Posterior cingulate gyrus (tissue), 11 donors: ENCODE measurements around the gene PVR.
"Not testable (repeated sequence)": the region's sequence is repeated elsewhere in the genome, so short reads cannot be mapped to it uniquely, and the experiment has no call there.

Experiments used
- DNase-seq, 10 donors: peaks; one replicate each; pipeline versions ENCODE4 v3.0.0 to v3.0.0-alpha.2; 2020 to 2021; ENCODE audit warnings: mixed read lengths in 3 of 10
- intact Hi-C: fragments of 100-400 bp; cut with DNase I; formaldehyde crosslinking; loops from one replicate; pipeline ENCODE4 v1.15.1; 2023

Gene PVR

DNA sequence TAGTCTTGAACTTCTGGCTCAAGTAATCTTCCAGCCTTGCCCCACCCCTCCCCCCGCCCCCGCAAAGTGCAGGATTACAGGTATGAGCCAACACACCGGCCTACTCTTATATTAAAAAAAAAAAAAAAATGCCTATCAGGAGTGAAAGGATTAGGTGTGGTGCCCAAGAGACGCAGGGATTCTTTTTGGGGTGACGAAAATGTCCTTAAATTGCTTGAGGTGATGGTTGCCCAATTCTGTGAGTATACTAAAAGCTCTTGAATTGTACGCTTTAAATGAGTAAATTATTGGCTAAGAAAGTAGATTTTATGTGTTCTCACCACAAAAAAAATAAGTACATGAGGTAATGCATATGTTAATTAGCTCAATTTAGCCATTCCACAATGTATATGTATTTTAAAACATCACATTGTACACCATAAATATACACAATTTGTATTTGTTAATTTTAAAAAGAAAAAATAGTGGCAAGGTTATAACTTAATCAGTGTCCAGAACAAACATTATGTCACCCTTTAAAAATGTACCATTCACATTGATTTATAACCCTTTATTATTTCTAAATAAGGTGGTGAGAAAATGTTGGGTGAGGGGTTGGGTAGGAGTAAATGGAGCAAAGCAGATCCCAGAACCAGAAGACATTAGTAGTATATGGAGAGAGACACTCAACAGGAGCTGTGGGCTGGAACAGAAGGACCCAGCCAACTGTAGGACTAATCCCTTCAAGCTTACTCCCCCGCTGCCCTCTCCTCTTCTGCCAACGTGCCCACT is 26.4 kb upstream of the PVR start:
- DNase-seq, result no peak
- intact Hi-C loops, result no loop called here

- intact Hi-C loops, result no loop called here
- DNase-seq, result no peak
Observed at GRCh38 chr19:44618640-44619357, 24.9 kb upstream of the PVR start.

GRCh38 chr19:44620667-44621066 is 23.0 kb upstream of the PVR start:
- intact Hi-C loops, result no loop called here
- DNase-seq, result no peak

GRCh38 chr19:44621367-44621766 is 22.3 kb upstream of the PVR start:
- no peak for DNase-seq
- intact Hi-C loops, result no loop called here

GRCh38 chr19:44623080-44623479 is 20.6 kb upstream of the PVR start:
- intact Hi-C loops, result no loop called here
- DNase-seq, result no peak

- DNase-seq, result no peak
Observed at GRCh38 chr19:44623626-44624025, 20.1 kb upstream of the PVR start.

GRCh38 chr19:44624840-44625354 is 18.8 kb upstream of the PVR start:
- intact Hi-C loops, result no loop called here
- DNase-seq, result no peak

More at GRCh38 chr19:44623626-44624025, 20.1 kb upstream of the PVR start:
- intact Hi-C loops, result no loop called here

GRCh38 chr19:44625637-44626036 is 18.1 kb upstream of the PVR start:
- intact Hi-C loops, DNase-seq: not testable (repeated sequence)

GRCh38 chr19:44626048-44626624 is 17.6 kb upstream of the PVR start:
- intact Hi-C loops, result no loop called here
- DNase-seq, result no peak

GRCh38 chr19:44627631-44628030 is 16.1 kb upstream of the PVR start:
- DNase-seq, result no peak
- intact Hi-C loops, result no loop called here

DNA sequence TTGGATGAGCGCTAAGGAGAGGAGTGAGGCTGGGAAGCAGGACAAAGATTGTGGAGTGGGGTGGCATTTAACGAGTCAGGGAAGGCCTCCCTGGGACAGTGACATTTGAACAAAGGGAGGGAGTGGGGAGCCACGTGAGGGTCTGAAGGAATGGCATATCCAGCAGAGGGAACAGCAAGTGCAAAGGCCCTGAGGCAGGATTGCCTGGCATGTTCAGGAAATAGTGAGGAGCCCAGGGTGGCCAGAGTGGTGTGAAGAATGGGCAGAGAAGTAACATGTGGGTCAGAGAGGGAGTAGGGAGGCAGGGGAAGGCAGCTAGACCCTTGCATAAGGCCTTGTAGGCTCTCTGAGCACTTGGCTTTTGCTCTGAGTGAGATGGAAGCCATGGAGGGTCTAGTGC is 14.9 kb upstream of the PVR start:
- DNase-seq, result no peak
- intact Hi-C loops, result no loop called here

DNA sequence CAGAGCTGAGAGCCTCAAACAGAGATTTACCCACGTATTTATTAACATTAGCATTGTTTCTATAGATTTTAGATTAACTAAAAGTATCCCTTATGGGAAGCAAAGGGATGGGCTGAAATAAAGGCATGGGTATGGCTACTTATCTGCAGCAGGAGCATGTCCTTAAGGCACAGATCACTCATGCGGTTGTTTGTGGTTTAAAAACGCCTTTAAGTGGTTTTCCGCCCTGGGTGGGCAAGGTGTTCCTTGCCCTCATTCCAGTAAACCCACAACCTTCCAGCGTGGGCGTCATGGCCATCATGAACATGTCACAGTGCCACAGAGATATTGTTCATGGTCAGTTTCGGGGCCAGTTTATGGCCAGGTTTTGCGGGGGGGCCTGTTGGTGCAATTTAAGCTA is 12.1 kb upstream of the PVR start:
- intact Hi-C loops, result not testable (repeated sequence)
- peak in 1 of 10 donors; percentile 22 for DNase-seq

- DNase-seq, result peak in 1 of 10 donors; percentile 8
- intact Hi-C loops, result not testable (repeated sequence)
Observed at GRCh38 chr19:44634058-44634457, 9.7 kb upstream of the PVR start.

- intact Hi-C loops, result no loop called here
- DNase-seq, result peak in 1 of 10 donors; percentile 11
Observed at GRCh38 chr19:44634785-44635184, 8.9 kb upstream of the PVR start.

DNA sequence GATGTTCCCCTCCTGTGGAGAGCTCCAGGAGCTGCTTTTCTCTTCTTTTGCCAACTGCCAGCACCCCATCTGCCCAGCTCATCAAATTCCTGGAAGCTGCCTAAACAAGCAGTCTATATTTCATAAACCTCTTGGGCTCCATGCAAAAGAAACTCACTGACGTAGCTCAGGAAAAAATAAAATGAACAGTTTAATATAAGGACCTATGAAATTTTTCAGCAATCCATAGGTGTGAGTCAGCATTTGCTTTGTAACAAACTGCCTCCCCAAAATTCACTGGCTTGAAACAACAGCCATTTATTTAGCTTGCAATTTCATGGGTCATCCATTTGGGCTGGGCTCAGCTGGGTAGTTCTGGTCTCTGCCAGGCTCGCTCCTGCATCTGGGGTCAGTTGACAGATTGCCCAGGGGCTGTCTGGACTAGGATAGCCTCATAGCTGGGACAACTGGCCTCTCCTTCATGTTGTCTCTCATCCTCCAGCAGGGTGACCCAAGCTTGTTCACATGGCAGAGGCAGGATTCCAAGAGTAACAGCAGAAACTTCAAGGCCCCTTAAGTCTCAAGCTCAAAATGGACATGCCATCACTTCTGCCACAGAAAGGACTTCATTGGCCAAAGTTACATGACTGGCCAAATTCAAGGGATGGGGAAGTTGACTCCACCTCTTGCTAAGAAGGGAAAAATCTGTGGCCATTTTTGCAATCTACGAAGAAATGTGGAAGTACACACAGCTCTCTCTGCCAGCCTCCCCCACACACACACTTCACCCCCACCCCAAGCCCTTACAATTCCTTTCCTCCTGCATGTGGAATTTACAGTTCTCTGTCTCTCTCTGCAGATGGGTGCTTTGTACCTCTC is 7.9 kb upstream of the PVR start:
- peak in 1 of 10 donors; percentile 55 for DNase-seq
- intact Hi-C loops, result no loop called here

GRCh38 chr19:44636439-44637389 is 7.0 kb upstream of the PVR start:
- peak in 1 of 10 donors; percentile 43 for DNase-seq
- intact Hi-C loops, result no loop called here

DNA sequence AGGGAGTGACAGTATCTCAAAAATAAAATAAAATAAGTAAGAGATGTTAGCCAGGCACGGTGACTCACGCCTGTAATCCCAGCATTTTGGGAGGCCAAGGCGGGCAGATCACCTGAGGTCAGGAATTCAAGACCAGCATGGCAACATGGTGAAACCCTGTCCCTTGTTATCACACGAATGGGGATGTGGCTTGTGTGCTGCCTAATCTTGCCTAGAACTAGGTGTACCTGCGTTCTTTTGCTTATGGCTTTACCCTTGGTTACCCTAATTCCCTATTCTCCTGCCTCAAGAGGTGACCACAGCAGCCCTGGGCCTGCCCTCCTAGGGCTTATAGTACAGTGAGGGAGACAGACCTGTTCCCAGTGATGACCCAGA is 6.3 kb upstream of the PVR start:
- DNase-seq, result no peak
- intact Hi-C loops, result no loop called here

GRCh38 chr19:44640518-44640917 is 3.2 kb upstream of the PVR start:
- intact Hi-C loops, result no loop called here
- peak in 1 of 10 donors; percentile 5 for DNase-seq

- peak in 2 of 10 donors; percentile 18 to 20 for DNase-seq
- intact Hi-C loops, result no loop called here
Observed at GRCh38 chr19:44641501-44642265, 2.0 kb upstream of the PVR start.
